HG03342 (cell line): Measurements from ENCODE around the gene TTC13.

Source experiments
- ATAC-seq: cut with Tn5 transposase; IDR thresholded peaks from one replicate; pipeline ENCODE4 v1.9.1; 2021; ENCODE audit warnings: mild to moderate bottlenecking, moderate library complexity; ENCODE audit not compliant: unreplicated experiment

Gene TTC13

GRCh38 chr1:230948903-230949302 is 29.8 kb downstream of the TTC13 start:
- no peak for ATAC-seq

- no peak for ATAC-seq
These were observed 30.4 kb downstream of the TTC13 start for GRCh38 chr1:230948301-230948700.

GRCh38 chr1:230943048-230943593 is 35.5 kb downstream of the TTC13 start:
- no peak for ATAC-seq

- ATAC-seq = no peak
These were observed 37.8 kb downstream of the TTC13 start for GRCh38 chr1:230940848-230941247.

GRCh38 chr1:230939806-230940489 is 38.7 kb downstream of the TTC13 start:
- ATAC-seq = no peak

GRCh38 chr1:230938924-230939368 is 39.7 kb downstream of the TTC13 start:
- ATAC-seq = no peak

GRCh38 chr1:230937371-230937770 is 41.3 kb downstream of the TTC13 start:
- no peak for ATAC-seq

GRCh38 chr1:230936475-230936874 is 42.2 kb downstream of the TTC13 start:
- no peak for ATAC-seq

GRCh38 chr1:230935852-230936251 is 42.8 kb downstream of the TTC13 start:
- ATAC-seq = no peak

GRCh38 chr1:230930986-230931385 is 47.7 kb downstream of the TTC13 start:
- no peak for ATAC-seq

- ATAC-seq = no peak
These were observed 52.5 kb downstream of the TTC13 start for GRCh38 chr1:230926182-230926581.

GRCh38 chr1:230925608-230926007 is 53.1 kb downstream of the TTC13 start:
- ATAC-seq = no peak

- ATAC-seq = no peak
These were observed 55.5 kb downstream of the TTC13 start for GRCh38 chr1:230923176-230923575.

GRCh38 chr1:230922620-230923019 is 56.0 kb downstream of the TTC13 start:
- no peak for ATAC-seq

- no peak for ATAC-seq
These were observed 59.5 kb downstream of the TTC13 start for GRCh38 chr1:230919207-230919606.

- no peak for ATAC-seq
These were observed 61.2 kb downstream of the TTC13 start for GRCh38 chr1:230917284-230918135.

GRCh38 chr1:230916587-230917283 is 61.9 kb downstream of the TTC13 start:
- no peak for ATAC-seq

GRCh38 chr1:230915078-230915477 is 63.6 kb downstream of the TTC13 start:
- no peak for ATAC-seq

- ATAC-seq = no peak
These were observed 65.2 kb downstream of the TTC13 start for GRCh38 chr1:230913496-230913895.

- ATAC-seq = no peak
These were observed 67.9 kb downstream of the TTC13 start for GRCh38 chr1:230910755-230911117.

- ATAC-seq = no peak
These were observed 68.5 kb downstream of the TTC13 start for GRCh38 chr1:230909974-230910754.
